Measurements from ENCODE around the gene MYRIP.
"Not testable (repeated sequence)": the region's sequence is repeated elsewhere in the genome, so short reads cannot be mapped to it uniquely, and the experiment has no call there.

Gene MYRIP

DNA sequence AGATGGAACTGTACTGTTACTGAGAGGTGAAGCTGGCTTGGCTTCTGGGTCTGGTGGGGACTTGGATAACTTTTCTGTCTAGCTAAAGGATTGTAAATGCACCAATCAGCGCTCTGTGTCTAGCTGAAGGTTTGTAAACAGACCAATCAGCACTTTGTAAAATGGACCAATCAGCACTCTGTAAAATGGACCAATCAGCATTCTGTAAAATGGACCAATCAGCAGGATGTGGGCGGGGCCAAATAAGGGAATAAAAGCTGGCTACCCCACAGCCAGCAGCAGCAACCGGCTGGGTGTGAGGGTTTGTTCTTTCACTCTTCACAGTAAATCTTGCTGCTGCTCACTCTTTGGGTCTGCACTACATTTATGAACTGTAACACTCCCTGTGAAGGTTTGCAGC lies 6.9 kb upstream of the MYRIP start:
- WGBS (ENCODE audit: extremely low coverage, insufficient coverage, low lambda C conversion rate) = no CpG with 5 or more reads among the region's 3 CpGs
- H2BK15ac ChIP-seq (replicated peaks; ENCODE audit: low read depth) = not testable (repeated sequence)

DNA sequence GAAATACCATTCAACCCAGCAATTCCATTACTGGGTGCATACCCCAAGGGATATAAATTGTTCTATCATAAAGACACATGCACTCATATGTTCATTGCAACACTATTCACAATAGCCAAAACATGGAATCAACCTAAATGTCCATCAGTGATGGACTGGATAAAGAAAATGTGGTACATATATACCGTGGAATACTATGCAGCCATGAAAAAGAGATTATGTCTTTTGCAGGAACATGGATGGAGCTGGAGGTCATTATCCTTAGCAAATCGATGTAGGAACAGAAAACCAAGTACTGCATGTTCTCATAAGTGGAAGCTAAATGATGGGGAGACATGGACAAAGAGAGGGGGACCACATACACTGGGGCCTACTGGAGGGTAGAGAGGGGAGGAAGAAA lies 5.5 kb upstream of the MYRIP start:
- no CpG with 5 or more reads among the region's 2 CpGs for WGBS (ENCODE audit: extremely low coverage, insufficient coverage, low lambda C conversion rate)

More for the DNA sequence above, 6.9 kb upstream of the MYRIP start:
- not testable (repeated sequence) for H4K8ac ChIP-seq (ENCODE audit: low read depth, low read length); DNase-seq; H3K4me1 ChIP-seq (ENCODE audit: control insufficient read depth, low read depth, low read length); H3K4me2 ChIP-seq (ENCODE audit: low read length); H3K4ac ChIP-seq (ENCODE audit: low read depth, low read length); H2AK5ac ChIP-seq (ENCODE audit: low read length); H4K5ac ChIP-seq (ENCODE audit: low read length); H3K18ac ChIP-seq (ENCODE audit: low read length); H3K27me3 ChIP-seq (ENCODE audit: insufficient read depth, low read length, poor library complexity); H2BK5ac ChIP-seq (ENCODE audit: low read length); H3K79me1 ChIP-seq (ENCODE audit: low read length); H3K4me3 ChIP-seq (ENCODE audit: low read length); H3K9ac ChIP-seq (ENCODE audit: low read length); H2BK120ac ChIP-seq (ENCODE audit: low read depth, low read length); H3K79me2 ChIP-seq (ENCODE audit: control insufficient read depth, insufficient read depth, low read length); H3K36me3 ChIP-seq (ENCODE audit: control insufficient read depth, insufficient read depth, low read length); H3K27ac ChIP-seq (ENCODE audit: low read depth, low read length); H3K23ac ChIP-seq (ENCODE audit: low read length); H3K56ac ChIP-seq (ENCODE audit: low read length)

DNA sequence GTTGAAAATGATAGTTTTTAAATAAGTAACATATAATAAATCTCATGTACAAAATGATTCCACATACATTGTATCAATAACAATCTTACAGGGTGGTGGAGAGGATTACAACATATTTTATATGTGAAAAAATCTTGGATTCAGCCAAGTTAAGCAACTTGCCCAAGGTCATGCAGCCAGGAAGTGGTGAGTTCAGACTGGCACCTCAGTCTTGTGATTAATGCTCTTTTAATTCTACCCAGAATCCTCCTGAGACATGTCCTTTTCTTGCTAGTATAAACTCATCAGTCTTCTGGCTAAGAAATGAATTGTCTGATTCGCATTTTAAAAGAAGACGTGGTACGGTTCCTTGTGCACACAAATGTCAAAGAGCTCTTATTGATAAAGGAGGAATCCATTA lies 4.5 kb upstream of the MYRIP start:
- H3K79me2 ChIP-seq (ENCODE audit: control insufficient read depth, insufficient read depth, low read length) = no peaks in the 10 kb centered on the region
- H3K4ac ChIP-seq (ENCODE audit: low read depth, low read length) = no peak overlapping the region
- H3K18ac ChIP-seq (ENCODE audit: low read length) = no peak overlapping the region
- no peak for DNase-seq
- no peak overlapping the region for H2AK5ac ChIP-seq (ENCODE audit: low read length)
- no peak overlapping the region for H2BK15ac ChIP-seq (replicated peaks; ENCODE audit: low read depth)
- no peak overlapping the region for H4K5ac ChIP-seq (ENCODE audit: low read length)
- no peak overlapping the region for H2BK5ac ChIP-seq (ENCODE audit: low read length)
- peaks cover 8% of the 10 kb centered on the region for H3K27me3 ChIP-seq (ENCODE audit: insufficient read depth, low read length, poor library complexity)
- no peaks in the 10 kb centered on the region for H3K4me1 ChIP-seq (ENCODE audit: control insufficient read depth, low read depth, low read length)
- H3K79me1 ChIP-seq (ENCODE audit: low read length) = no peaks in the 10 kb centered on the region
- no peak overlapping the region for H3K4me2 ChIP-seq (ENCODE audit: low read length)
- H4K8ac ChIP-seq (ENCODE audit: low read depth, low read length) = no peak overlapping the region
- no peaks in the 10 kb centered on the region for H3K36me3 ChIP-seq (ENCODE audit: control insufficient read depth, insufficient read depth, low read length)
- no peak overlapping the region for H3K56ac ChIP-seq (ENCODE audit: low read length)
- no peak overlapping the region for H3K27ac ChIP-seq (ENCODE audit: low read depth, low read length)
- no peak overlapping the region for H3K23ac ChIP-seq (ENCODE audit: low read length)
- H2BK120ac ChIP-seq (ENCODE audit: low read depth, low read length) = no peak overlapping the region
- H3K4me3 ChIP-seq (ENCODE audit: low read length) = no peak overlapping the region
- no peak overlapping the region for H3K9ac ChIP-seq (ENCODE audit: low read length)
- WGBS (ENCODE audit: extremely low coverage, insufficient coverage, low lambda C conversion rate) = no CpG with 5 or more reads among the region's 3 CpGs

More for the DNA sequence above, 5.5 kb upstream of the MYRIP start:
- no peak overlapping the region for H2BK120ac ChIP-seq (ENCODE audit: low read depth, low read length)
- H3K4me1 ChIP-seq (ENCODE audit: control insufficient read depth, low read depth, low read length) = no peaks in the 10 kb centered on the region
- no peak overlapping the region for H3K9ac ChIP-seq (ENCODE audit: low read length)
- no peak overlapping the region for H3K4ac ChIP-seq (ENCODE audit: low read depth, low read length)
- H3K23ac ChIP-seq (ENCODE audit: low read length) = no peak overlapping the region
- H3K79me2 ChIP-seq (ENCODE audit: control insufficient read depth, insufficient read depth, low read length) = no peaks in the 10 kb centered on the region
- H3K4me2 ChIP-seq (ENCODE audit: low read length) = no peak overlapping the region
- no peak for DNase-seq
- no peak overlapping the region for H2BK5ac ChIP-seq (ENCODE audit: low read length)
- H3K4me3 ChIP-seq (ENCODE audit: low read length) = no peak overlapping the region
- no peak overlapping the region for H3K27ac ChIP-seq (ENCODE audit: low read depth, low read length)
- no peak overlapping the region for H4K8ac ChIP-seq (ENCODE audit: low read depth, low read length)
- H3K27me3 ChIP-seq (ENCODE audit: insufficient read depth, low read length, poor library complexity) = peaks cover 8% of the 10 kb centered on the region
- H3K36me3 ChIP-seq (ENCODE audit: control insufficient read depth, insufficient read depth, low read length) = no peaks in the 10 kb centered on the region
- H4K5ac ChIP-seq (ENCODE audit: low read length) = no peak overlapping the region
- no peak overlapping the region for H2BK15ac ChIP-seq (replicated peaks; ENCODE audit: low read depth)
- no peak overlapping the region for H2AK5ac ChIP-seq (ENCODE audit: low read length)
- H3K56ac ChIP-seq (ENCODE audit: low read length) = no peak overlapping the region
- H3K18ac ChIP-seq (ENCODE audit: low read length) = no peak overlapping the region
- H3K79me1 ChIP-seq (ENCODE audit: low read length) = no peaks in the 10 kb centered on the region

DNA sequence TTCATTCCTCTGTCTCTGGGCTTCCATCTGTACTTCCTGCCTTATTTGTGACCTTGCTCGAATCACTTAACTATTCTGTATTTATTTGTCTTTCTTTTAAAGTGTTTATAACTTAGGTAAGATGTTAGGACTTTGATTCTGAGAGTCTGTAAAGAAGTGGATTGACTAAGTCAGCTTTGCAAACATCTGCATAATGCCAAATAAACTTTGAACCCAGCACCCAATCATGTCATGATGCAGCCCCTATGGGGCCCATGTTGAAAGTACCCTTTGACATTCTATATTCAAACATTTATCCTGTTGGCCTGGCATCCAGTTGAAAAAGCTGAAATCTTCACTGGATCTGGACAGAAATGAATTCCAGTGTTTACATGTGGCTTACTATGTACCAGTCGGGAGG lies 3.8 kb upstream of the MYRIP start:
- no peak overlapping the region for H3K9ac ChIP-seq (ENCODE audit: low read length)
- H2BK120ac ChIP-seq (ENCODE audit: low read depth, low read length) = no peak overlapping the region
- H3K4me1 ChIP-seq (ENCODE audit: control insufficient read depth, low read depth, low read length) = peaks cover 3% of the 10 kb centered on the region
- H3K4me2 ChIP-seq (ENCODE audit: low read length) = no peak overlapping the region
- H3K56ac ChIP-seq (ENCODE audit: low read length) = no peak overlapping the region
- no peak overlapping the region for H2AK5ac ChIP-seq (ENCODE audit: low read length)
- H3K27ac ChIP-seq (ENCODE audit: low read depth, low read length) = no peak overlapping the region
- no peak overlapping the region for H3K4ac ChIP-seq (ENCODE audit: low read depth, low read length)
- H3K79me1 ChIP-seq (ENCODE audit: low read length) = no peaks in the 10 kb centered on the region
- H4K5ac ChIP-seq (ENCODE audit: low read length) = no peak overlapping the region
- H3K18ac ChIP-seq (ENCODE audit: low read length) = no peak overlapping the region
- H4K8ac ChIP-seq (ENCODE audit: low read depth, low read length) = no peak overlapping the region
- DNase-seq = no peak
- H2BK5ac ChIP-seq (ENCODE audit: low read length) = no peak overlapping the region
- H3K36me3 ChIP-seq (ENCODE audit: control insufficient read depth, insufficient read depth, low read length) = no peaks in the 10 kb centered on the region
- no peak overlapping the region for H2BK15ac ChIP-seq (replicated peaks; ENCODE audit: low read depth)
- H3K23ac ChIP-seq (ENCODE audit: low read length) = no peak overlapping the region
- no peak overlapping the region for H3K4me3 ChIP-seq (ENCODE audit: low read length)
- H3K79me2 ChIP-seq (ENCODE audit: control insufficient read depth, insufficient read depth, low read length) = no peaks in the 10 kb centered on the region
- H3K27me3 ChIP-seq (ENCODE audit: insufficient read depth, low read length, poor library complexity) = peaks cover 15% of the 10 kb centered on the region
- WGBS (ENCODE audit: extremely low coverage, insufficient coverage, low lambda C conversion rate) = no CpG with 5 or more reads among the region's 2 CpGs

DNA sequence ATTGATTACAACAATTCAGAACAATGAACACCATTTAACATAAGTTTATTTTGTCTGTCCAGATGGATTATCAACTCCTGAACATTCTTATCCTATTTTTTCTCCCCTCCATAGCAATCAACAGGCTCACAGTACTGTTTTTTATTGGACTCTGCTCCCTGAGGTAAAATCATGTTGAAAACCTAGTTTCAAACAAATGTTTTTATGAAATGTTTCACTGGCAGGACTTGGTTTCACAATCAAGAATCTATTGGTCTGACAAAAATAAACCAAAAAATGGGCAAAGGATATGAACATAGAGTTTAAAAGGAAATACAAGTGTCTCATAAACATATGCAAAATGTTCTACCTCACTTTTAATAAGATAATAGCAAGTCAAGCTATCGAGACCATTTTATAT lies 2.6 kb upstream of the MYRIP start:
- Histone ChIP-seq H3K79me1 (ENCODE audit: low read length) (no peaks in the 10 kb centered on the region), H4K8ac (ENCODE audit: low read depth, low read length) (no peak overlapping the region), H3K18ac (ENCODE audit: low read length) (no peak overlapping the region), H2BK15ac (replicated peaks; ENCODE audit: low read depth) (no peak overlapping the region), H3K56ac (ENCODE audit: low read length) (no peak overlapping the region), H3K79me2 (ENCODE audit: control insufficient read depth, insufficient read depth, low read length) (no peaks in the 10 kb centered on the region), H2AK5ac (ENCODE audit: low read length) (no peak overlapping the region), H2BK120ac (ENCODE audit: low read depth, low read length) (no peak overlapping the region), H2BK5ac (ENCODE audit: low read length) (no peak overlapping the region), H3K9ac (ENCODE audit: low read length) (no peak overlapping the region), H3K4me1 (ENCODE audit: control insufficient read depth, low read depth, low read length) (peaks cover 4% of the 10 kb centered on the region), H3K4me2 (ENCODE audit: low read length) (no peak overlapping the region), H3K23ac (ENCODE audit: low read length) (no peak overlapping the region), H3K4ac (ENCODE audit: low read depth, low read length) (no peak overlapping the region), H3K27me3 (ENCODE audit: insufficient read depth, low read length, poor library complexity) (peaks cover 23% of the 10 kb centered on the region), H3K36me3 (ENCODE audit: control insufficient read depth, insufficient read depth, low read length) (no peaks in the 10 kb centered on the region), H3K27ac (ENCODE audit: low read depth, low read length) (no peak overlapping the region), H3K4me3 (ENCODE audit: low read length) (no peak overlapping the region), H4K5ac (ENCODE audit: low read length) (no peak overlapping the region)
- WGBS (ENCODE audit: extremely low coverage, insufficient coverage, low lambda C conversion rate) = no CpG with 5 or more reads among the region's 1 CpG
- no peak for DNase-seq

DNA sequence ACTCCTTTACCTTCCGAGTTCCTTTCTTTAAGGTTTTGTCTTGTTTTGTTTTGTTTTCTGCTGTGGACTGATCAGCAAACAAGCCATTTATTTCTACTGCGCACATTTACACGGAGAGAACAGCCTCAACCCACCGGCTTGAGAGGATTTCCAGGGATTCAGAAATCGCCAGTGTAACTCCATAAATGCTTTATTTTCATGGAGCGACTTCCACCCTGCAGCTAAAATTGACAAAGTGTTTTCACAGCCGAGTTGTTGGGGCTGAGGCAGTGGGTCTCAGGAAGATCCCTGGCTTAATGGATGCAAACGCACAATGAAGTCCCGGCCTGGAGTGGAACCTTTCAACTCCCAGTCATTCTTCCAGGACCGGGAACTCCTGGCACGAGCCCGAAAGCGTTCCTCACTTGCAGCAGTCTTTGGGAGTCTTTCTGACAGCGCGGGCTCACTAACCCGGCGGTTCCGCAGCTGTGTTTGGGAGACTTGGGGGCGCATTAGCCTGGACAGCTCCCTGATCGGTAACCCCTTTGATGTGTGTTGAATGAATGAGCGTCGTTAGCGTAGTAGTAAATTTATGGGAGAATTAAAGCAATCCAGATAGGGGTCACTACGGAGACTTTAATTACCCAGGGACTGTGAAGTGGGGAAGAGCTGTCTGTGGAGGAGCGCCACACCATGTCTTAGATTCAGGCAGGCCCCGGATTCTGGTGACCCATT lies 785 bp upstream of the MYRIP start:
- H3K4me3 ChIP-seq (ENCODE audit: low read length) = no peak overlapping the region
- no CpG with 5 or more reads among the region's 26 CpGs for whole genome bisulfite sequencing (ENCODE audit: extremely low coverage, insufficient coverage, low lambda C conversion rate)
- peaks cover 24% of the 10 kb centered on the region for H3K27me3 ChIP-seq (ENCODE audit: insufficient read depth, low read length, poor library complexity)

More for the DNA sequence above, 785 bp upstream of the MYRIP start:
- no peaks in the 10 kb centered on the region for H3K36me3 ChIP-seq (ENCODE audit: control insufficient read depth, insufficient read depth, low read length)
- H2BK120ac ChIP-seq (ENCODE audit: low read depth, low read length) = no peak overlapping the region
- H2BK15ac ChIP-seq (replicated peaks; ENCODE audit: low read depth) = no peak overlapping the region
- H4K8ac ChIP-seq (ENCODE audit: low read depth, low read length) = no peak overlapping the region
- H3K56ac ChIP-seq (ENCODE audit: low read length) = peak overlapping the region; percentile 30
- peak overlapping the region; percentile 3 for H3K9ac ChIP-seq (ENCODE audit: low read length)
- H4K5ac ChIP-seq (ENCODE audit: low read length) = no peak overlapping the region
- peaks cover 4% of the 10 kb centered on the region for H3K4me1 ChIP-seq (ENCODE audit: control insufficient read depth, low read depth, low read length)
- peak overlapping the region; percentile 61 for H3K4me2 ChIP-seq (ENCODE audit: low read length)
- H3K23ac ChIP-seq (ENCODE audit: low read length) = no peak overlapping the region
- H3K18ac ChIP-seq (ENCODE audit: low read length) = no peak overlapping the region
- H2AK5ac ChIP-seq (ENCODE audit: low read length) = no peak overlapping the region
- no peak overlapping the region for H2BK5ac ChIP-seq (ENCODE audit: low read length)
- H3K4ac ChIP-seq (ENCODE audit: low read depth, low read length) = no peak overlapping the region
- H3K27ac ChIP-seq (ENCODE audit: low read depth, low read length) = no peak overlapping the region
- no peaks in the 10 kb centered on the region for H3K79me1 ChIP-seq (ENCODE audit: low read length)
- H3K79me2 ChIP-seq (ENCODE audit: control insufficient read depth, insufficient read depth, low read length) = no peaks in the 10 kb centered on the region
- peak; percentile 74 for DNase-seq
